Tibial artery (tissue), 4 donors: ENCODE results near the gene TEAD4.

ENCODE experiments used
- DNase-seq, 2 donors: peaks; one replicate each; pipeline ENCODE4 v3.0.0-alpha.2; 2019
- H3K27ac ChIP-seq, 2 donors: fragments of 200-600 bp; sonication (generic) in 1 of 2; 1 replicate in 1 of 2; 2 replicates in 1 of 2; pipeline ENCODE4 v1.5.1; 2018 to 2019; ENCODE audit warnings: mild to moderate bottlenecking in 1 of 2
- H3K27me3 ChIP-seq, 2 donors: fragments of 200-600 bp; sonication (generic) in 1 of 2; one replicate each; pipeline versions ENCODE4 v1.5.1 to v1.6.0; 2016 to 2019
- H3K36me3 ChIP-seq, 3 donors: fragments of 200-600 bp; sonication (generic) in 2 of 3; one replicate each; pipeline ENCODE4 v1.5.1; 2016 to 2019; ENCODE audit warnings: mild to moderate bottlenecking in 2 of 3
- H3K4me1 ChIP-seq, 4 donors: fragments of 200-600 bp; sonication (generic) in 2 of 4; 1 replicate in 3 of 4; 2 replicates in 1 of 4; pipeline ENCODE4 v1.5.1; 2016 to 2019
- H3K4me3 ChIP-seq, 2 donors: fragments of 200-600 bp; sonication (generic) in 1 of 2; 1 replicate in 1 of 2; 2 replicates in 1 of 2; pipeline ENCODE4 v1.5.1; 2018 to 2019; ENCODE audit warnings: mild to moderate bottlenecking in 2 of 2
- H3K9me3 ChIP-seq, 3 donors: fragments of 200-600 bp; sonication (generic) in 1 of 3; one replicate each; pipeline ENCODE4 v1.5.1; 2016 to 2019
- intact Hi-C: fragments of 100-400 bp; cut with DNase I; formaldehyde crosslinking; loops from one replicate; pipeline ENCODE4 v1.15.0; 2023; ENCODE audit warnings: low total_unique reads
- TF ChIP-seq, protein P1 (sequence below), 2 experiments: fragments of 200-600 bp in 1 of 2; fragments of 450-650 bp in 1 of 2; IDR thresholded peaks; one replicate each; pipeline ENCODE4 v1.5.1; 2017 to 2019; ENCODE audit warnings: antibody characterized with exemption in 2 of 2, mild to moderate bottlenecking in 1 of 2, moderate library complexity in 1 of 2

Gene TEAD4

DNA sequence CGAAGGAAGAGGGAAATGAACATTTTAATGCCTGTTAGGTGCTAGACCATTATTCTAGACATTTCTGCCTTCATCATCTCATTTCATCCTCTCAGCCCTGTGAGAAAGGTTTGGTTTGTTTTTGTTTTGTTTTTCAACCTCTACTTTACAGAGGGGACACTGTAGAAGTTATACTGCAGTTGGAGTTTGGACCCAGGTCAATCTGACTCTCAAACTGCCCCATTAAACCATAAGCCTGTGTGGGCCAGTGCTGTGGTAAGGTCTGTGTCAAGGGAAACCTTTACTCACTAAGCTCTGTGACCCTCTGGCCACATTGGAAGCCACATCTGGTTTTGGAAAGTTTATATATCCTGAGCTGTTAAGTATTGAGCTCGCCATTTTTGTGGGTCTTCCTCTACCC, 8.5 kb downstream of the TEAD4 start:
- Histone ChIP-seq H3K36me3 (peaks cover 0 to 6% (median 0%) of the 10 kb centered on the region in 3 donors), H3K9me3 (no peaks in the 10 kb centered on the region), H3K27ac (no peak overlapping the region), H3K4me1 (no peaks in the 10 kb centered on the region), H3K27me3 (no peaks in the 10 kb centered on the region), H3K4me3 (no peak overlapping the region)
- intact Hi-C loops, result no loop called here
- TF ChIP-seq, protein P1, sequence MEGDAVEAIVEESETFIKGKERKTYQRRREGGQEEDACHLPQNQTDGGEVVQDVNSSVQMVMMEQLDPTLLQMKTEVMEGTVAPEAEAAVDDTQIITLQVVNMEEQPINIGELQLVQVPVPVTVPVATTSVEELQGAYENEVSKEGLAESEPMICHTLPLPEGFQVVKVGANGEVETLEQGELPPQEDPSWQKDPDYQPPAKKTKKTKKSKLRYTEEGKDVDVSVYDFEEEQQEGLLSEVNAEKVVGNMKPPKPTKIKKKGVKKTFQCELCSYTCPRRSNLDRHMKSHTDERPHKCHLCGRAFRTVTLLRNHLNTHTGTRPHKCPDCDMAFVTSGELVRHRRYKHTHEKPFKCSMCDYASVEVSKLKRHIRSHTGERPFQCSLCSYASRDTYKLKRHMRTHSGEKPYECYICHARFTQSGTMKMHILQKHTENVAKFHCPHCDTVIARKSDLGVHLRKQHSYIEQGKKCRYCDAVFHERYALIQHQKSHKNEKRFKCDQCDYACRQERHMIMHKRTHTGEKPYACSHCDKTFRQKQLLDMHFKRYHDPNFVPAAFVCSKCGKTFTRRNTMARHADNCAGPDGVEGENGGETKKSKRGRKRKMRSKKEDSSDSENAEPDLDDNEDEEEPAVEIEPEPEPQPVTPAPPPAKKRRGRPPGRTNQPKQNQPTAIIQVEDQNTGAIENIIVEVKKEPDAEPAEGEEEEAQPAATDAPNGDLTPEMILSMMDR (IDR thresholded peaks at IDR 0.05), result no peak
- no peak for DNase-seq

DNA sequence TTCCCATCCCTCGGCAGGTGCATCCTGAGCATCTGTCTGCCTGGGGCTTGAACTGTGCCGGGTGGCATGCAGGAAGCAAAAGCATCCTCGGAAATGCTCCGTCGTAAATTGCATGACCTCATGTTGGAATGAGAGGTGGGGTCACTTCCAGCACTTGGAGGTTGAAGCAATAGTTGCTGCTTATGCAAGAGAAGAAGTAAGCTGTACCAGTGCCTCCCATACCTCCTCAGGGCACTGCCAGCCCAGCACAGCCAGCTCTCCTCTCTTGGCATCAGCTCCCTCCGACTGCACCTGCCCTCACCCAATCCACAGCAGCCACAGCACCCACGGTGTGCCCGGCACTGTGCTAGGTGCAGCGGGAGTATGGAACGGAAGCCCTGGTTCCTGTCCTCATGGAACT, 11.5 kb downstream of the TEAD4 start:
- intact Hi-C loops, result no loop called here
- Histone ChIP-seq H3K36me3 (peaks cover 0 to 6% (median 0%) of the 10 kb centered on the region in 3 donors), H3K4me3 (no peak overlapping the region), H3K9me3 (no peaks in the 10 kb centered on the region), H3K4me1 (peaks cover 0 to 7% (median 3%) of the 10 kb centered on the region in 4 donors), H3K27ac (no peak overlapping the region), H3K27me3 (no peaks in the 10 kb centered on the region)
- TF ChIP-seq, protein P1 (IDR thresholded peaks at IDR 0.05), result no peak
- no peak for DNase-seq

DNA sequence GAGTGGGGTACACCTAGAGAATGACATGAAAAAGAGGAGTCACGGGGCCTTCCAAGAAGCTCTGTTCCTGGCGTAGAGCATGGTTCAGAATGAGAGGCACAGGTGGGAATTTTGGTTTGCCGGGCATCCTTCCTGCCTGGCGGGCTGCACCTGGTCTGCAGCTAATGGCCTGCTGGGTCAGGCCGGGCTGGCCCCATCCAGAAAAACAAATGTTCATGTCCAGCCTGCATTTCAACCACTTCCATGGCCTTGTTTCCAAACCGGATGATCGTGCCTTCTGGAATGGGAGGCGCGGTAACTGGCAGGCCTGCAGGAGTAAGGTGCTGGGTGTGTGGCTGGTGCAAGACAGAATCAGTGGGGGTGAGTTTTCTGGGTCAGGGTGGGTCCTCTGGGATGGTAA, 14.4 kb downstream of the TEAD4 start:
- Histone ChIP-seq H3K27ac (no peak overlapping the region), H3K36me3 (peaks cover 0 to 6% (median 0%) of the 10 kb centered on the region in 3 donors), H3K9me3 (no peaks in the 10 kb centered on the region), H3K4me3 (no peak overlapping the region), H3K27me3 (no peaks in the 10 kb centered on the region), H3K4me1 (peaks cover 0 to 7% (median 3%) of the 10 kb centered on the region in 4 donors)
- TF ChIP-seq, protein P1 (IDR thresholded peaks at IDR 0.05), result no peak
- no peak for DNase-seq
- intact Hi-C loops, result no loop called here

DNA sequence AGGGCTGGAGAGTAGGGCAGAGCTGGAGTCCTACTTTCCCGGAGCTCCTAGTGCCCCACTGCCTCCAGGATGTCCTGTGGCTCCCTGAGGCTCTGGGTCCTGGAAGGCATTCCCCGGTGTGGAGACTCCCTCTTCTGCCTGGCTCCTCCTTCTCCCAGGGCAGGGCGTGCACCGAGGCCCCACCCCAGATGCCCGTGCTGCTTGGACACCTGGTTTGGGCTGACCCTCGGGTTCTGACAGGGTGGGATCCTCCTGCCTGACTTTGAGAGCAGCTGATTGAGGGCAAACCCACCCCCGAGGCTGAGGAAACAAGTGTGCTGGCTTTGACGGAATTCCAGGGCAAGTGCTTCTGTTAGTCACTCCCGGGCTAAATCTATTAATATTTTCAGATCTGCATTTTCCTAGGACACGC, 15.4 kb downstream of the TEAD4 start:
- Histone ChIP-seq H3K4me1 (peaks cover 0 to 7% (median 3%) of the 10 kb centered on the region in 4 donors), H3K27me3 (no peaks in the 10 kb centered on the region), H3K27ac (peak overlapping the region in 1 of 2 donors; percentile 6), H3K4me3 (peak overlapping the region; percentile 12 to 34), H3K9me3 (no peaks in the 10 kb centered on the region), H3K36me3 (peaks cover 0 to 6% (median 4%) of the 10 kb centered on the region in 3 donors)
- intact Hi-C loops, result no loop called here
- TF ChIP-seq, protein P1 (IDR thresholded peaks at IDR 0.05), result no peak
- no peak for DNase-seq

DNA sequence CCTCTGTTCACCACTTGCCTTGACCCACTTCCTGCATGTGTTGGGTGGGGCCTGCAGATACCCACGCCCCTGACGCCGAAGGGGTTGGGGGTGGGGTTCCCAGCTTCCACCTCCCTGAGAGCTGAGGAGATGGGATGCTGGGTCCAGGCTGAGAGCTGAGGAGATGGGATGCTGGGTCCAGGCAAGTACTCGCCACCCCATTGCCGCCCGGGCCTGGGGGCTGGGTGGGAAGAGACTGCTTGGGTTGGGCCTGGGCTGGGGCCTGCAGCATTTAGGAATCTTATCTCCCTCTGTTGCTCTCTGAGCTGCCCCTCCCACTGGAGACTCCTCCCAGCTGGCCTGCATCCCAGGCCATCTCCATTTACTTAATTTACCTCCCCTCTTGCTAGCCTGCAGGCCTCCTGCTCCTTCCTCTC, 17.4 kb downstream of the TEAD4 start:
- Histone ChIP-seq H3K4me1 (peaks cover 0 to 7% (median 3%) of the 10 kb centered on the region in 4 donors), H3K27ac (no peak overlapping the region), H3K27me3 (no peaks in the 10 kb centered on the region), H3K4me3 (no peak overlapping the region), H3K36me3 (peaks cover 0 to 10% (median 4%) of the 10 kb centered on the region in 3 donors), H3K9me3 (no peaks in the 10 kb centered on the region)
- DNase-seq, result no peak
- intact Hi-C loops, result no loop called here
- TF ChIP-seq, protein P1 (IDR thresholded peaks at IDR 0.05), result no peak

DNA sequence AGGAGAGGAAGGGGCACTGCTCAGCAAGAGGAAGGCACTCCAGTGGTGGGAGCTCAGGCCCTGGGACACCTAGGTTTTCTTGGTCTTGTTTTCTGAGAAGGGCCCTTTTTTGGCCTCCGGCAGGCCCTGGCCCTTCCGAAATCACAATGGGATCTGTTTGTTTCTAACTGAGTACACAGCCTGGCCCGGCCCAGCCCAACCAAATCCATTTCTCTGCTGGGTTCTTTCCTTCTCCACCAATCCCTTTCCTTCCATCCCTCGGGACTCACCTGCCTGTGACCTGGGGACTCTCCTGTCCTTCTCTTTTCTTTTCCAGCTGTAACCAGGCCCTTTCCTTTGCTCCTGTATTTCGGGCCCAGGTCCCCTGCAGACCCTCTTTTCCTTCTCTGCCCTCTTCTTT, 18.6 kb downstream of the TEAD4 start:
- no peak for DNase-seq
- Histone ChIP-seq H3K9me3 (no peaks in the 10 kb centered on the region), H3K4me3 (no peak overlapping the region), H3K4me1 (peaks cover 0 to 10% (median 4%) of the 10 kb centered on the region in 4 donors), H3K36me3 (peaks cover 0 to 10% (median 4%) of the 10 kb centered on the region in 3 donors), H3K27me3 (no peaks in the 10 kb centered on the region), H3K27ac (no peak overlapping the region)
- intact Hi-C loops, result no loop called here
- TF ChIP-seq, protein P1 (IDR thresholded peaks at IDR 0.05), result no peak
